SHP77 treated with DMSO at 0.1 percent for 48 hours (cell line): ENCODE results near the gene FNDC8.
"Not testable (repeated sequence)": the region's sequence is repeated elsewhere in the genome, so short reads cannot be mapped to it uniquely, and the experiment has no call there.

Experiments used
- DNase-seq: peaks from one replicate; lab custom pipeline; 2025; lab: John Stamatoyannopoulos, UW

Gene FNDC8

DNA sequence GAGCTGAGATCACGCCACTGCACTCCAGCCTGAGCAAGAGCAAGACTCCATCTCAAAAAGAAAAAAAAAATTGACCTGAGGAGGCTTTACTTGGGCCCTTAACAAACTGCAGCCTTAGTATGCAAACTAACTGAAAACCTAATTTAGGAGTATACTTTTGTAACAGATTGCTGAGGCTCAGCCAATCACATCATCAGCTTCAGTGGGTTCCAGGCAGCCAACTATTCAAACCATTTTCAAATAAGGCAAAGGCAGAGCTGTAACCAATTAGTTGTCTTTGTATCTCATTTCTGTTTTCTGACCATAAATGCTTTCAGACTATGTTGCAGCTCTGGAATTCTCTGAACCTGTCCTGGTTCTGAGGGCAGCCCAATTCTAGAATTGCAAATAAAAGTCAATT lies 25.7 kb upstream of the FNDC8 start:
- DNase-seq: no peak

GRCh38 chr17:35097776-35098175 lies 23.6 kb upstream of the FNDC8 start:
- DNase-seq: no peak

- no peak for DNase-seq
Measured at GRCh38 chr17:35099908-35100307, 21.5 kb upstream of the FNDC8 start.

- no peak for DNase-seq
Measured at GRCh38 chr17:35101036-35101435, 20.4 kb upstream of the FNDC8 start.

DNA sequence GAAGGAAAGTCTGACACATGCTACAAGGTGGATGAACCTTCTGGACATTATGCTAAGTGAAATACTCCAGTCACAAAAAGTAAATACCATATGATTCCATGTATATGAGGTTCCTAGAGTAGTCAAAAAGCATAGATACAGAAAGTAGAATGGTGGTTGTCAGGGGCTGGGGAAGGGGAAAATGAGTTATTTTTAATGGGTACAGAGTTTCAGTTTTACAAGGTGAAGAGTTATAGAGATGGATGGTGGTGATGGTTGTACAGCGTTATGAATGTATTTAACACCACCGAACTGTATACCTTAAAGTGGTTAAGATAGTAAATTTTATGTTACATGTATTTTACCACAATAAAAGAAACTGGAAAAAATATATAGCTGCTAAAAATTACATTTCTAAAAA lies 19.7 kb upstream of the FNDC8 start:
- DNase-seq: no peak

GRCh38 chr17:35103271-35103670 lies 18.1 kb upstream of the FNDC8 start:
- DNase-seq: no peak

GRCh38 chr17:35104844-35105450 lies 16.5 kb upstream of the FNDC8 start:
- no peak for DNase-seq

DNA sequence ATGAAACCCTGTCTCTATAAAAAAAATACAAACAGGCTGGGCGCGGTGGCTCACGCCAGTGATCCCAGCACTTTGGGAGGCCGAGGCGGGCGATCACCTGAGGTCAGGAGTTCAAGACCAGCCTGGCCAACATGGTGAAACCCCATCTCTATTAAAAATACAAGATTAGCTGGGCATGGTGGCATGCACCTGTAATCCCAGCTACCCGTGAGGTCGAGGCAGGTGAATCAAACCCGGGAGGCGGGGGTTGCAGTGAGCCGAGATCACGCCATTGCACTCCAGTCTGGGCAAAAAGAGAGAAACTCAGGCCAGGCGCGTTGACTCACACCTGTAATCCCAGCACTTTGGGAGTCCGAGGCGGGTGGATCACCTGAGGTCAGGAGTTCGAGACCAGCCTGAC lies 10.6 kb upstream of the FNDC8 start:
- DNase-seq: not testable (repeated sequence)

GRCh38 chr17:35116845-35117244 lies 4.6 kb upstream of the FNDC8 start:
- DNase-seq: no peak

DNA sequence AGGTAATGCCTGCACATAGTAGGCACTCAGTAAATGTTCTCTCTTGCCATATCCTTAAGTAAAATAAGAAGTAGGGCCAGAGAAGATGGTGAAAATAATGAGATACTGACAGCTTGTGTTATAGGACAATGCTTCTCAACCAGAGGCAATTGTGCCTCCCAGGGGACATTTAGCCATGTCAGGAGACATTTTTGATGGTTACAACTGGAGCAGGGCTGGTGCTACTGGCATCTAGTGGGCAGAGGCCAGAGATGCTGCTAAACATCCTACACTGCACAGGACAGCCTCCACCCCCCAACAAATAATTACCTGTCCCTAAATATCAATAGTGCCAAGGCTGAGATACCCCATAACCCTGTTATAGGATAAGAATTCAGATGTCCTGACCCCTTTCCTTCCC lies 3.4 kb upstream of the FNDC8 start:
- no peak for DNase-seq

- peak; percentile 43 for DNase-seq
Measured at GRCh38 chr17:35119370-35120165, 1.8 kb upstream of the FNDC8 start, which contains the start of gene RAD51D. Gene RAD51D (minus strand): TSS chr17:35119860. CDS start chr17:35119613, 247 bp downstream.

DNA sequence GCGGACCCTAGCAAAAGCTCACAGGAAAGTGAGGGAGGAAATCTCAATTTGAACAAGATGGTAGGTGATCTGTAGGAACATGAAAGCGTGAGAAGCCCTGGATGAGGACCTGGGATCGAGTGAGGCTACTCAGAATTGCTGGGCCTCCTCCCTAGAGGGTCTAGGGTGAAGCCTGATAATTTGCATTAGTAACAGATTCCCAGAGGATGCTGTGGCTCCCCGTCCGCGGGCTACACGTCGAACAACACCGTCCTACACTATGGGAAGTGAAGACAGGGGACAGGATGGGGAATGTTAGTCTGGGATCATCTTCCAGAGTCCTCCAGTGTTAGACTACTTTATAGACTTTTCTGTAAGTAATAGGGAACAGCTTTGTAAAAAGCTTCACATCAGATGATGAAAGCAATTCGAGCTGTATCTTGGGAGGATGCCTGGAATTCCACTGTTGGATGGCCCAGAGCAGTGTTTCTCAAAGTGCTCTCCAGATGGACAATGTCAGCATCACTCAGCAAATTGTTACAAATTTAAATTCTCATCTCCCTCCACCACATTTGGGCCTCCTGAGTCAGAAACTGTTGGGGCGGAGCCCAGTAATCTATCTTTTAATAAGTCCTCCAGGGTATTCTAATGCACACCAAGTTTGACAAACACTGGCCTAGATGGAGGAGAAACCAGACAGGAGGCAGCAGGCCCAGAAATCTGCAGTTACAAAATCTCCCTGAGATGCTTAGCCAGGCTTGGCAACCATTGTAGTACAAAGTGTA lies 6.5 kb downstream of the FNDC8 start:
- DNase-seq: no peak

DNA sequence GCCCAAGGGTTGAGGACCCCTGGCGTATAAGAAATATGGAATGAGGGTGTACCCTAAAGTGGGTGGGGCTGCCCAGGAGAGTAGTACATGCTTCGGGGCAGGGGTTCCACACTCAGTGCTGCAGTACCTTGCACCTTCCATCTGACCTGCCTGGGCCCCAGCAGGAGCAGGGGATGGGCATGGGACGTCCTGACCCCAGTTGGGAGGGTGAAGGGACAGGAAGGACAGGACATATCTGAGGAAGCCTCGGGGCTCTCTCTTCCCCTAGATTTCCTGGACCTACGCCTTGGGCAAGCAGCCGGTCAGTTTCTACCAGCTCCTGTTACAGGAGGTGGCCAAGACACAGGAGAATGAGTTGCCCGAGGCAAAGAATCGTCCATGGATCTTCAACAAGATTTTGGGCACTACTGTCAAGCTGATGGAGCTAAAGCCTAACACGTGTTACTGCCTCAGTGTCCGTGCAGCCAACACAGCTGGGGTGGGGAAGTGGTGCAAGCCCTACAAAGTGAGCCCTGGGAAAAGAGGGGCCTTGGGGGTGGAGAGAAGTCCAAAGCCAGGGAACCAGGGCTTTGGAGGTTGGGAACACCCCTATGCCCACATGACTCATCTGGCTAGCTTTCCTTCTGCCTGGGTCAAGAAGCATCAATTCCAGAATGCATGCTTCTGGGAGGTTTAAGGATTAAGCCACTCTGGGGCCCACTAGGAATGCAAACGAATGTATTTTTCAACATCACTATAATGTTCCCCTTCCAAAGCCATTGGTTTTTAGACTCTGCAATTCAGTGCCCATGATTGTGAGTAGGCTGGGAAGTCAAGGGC lies 7.9 kb downstream of the FNDC8 start:
- DNase-seq: no peak

- no peak for DNase-seq
Measured at GRCh38 chr17:35129973-35130351, 8.5 kb downstream of the FNDC8 start.

DNA sequence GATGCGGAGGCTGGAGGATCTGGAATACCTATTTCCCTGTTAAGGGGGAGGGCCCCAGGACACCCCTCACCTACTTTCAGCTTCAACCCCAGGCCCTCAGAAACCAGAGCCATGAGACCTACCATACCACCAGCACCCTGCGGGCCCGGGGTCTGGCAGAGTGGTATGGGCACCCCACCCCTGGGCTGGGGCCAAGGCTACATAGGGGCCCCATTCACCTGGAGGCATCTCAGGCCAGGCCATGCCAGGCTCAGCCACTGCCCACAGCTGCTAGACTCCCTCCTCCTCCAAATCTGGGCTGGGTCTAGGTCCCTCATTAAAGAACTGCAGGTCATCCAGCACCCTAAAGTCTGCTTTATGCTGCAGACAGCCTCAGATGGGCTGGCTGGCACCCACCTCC lies 9.0 kb downstream of the FNDC8 start:
- no peak for DNase-seq

GRCh38 chr17:35132099-35132498 lies 10.7 kb downstream of the FNDC8 start:
- DNase-seq: no peak

- no peak for DNase-seq
Measured at GRCh38 chr17:35132816-35133550, 11.6 kb downstream of the FNDC8 start.

DNA sequence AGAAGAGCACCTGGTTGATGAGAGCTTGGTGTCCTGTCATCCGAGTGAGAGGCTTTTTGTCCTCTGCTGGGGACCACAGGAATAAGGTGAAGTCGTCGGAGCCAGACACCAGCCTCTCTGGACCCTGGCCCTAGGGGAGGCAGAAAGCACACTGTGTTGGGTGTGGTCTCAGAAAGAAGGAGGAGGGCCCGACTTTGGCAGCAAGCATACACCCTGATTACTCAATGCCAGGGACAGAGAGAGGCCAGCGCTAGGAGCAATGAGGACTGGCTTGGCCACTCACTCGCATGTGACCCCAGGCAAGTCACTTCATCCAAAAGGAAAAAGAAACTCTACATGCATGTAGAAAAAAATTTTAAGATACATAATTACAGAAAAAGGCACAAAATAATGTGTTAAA lies 13.9 kb downstream of the FNDC8 start:
- no peak for DNase-seq

DNA sequence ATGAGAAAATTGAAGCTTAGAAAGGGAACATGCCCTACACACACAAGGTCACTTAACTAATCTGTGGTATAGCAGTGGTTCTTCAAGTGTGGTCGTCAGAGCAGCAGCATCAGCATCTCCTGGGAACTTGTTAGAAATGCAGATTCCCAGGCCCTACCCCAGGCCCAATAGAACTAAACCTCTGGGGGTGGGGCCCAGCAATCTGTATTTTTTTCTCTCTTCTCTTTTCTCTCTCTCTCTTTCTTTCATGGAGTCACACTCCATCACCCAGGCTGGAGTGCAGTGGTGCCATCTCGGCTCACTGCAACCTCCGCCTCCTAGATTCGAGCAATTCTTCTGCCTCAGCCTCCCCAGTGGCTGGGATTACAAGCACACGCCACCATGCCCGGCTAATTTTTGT lies 16.8 kb downstream of the FNDC8 start:
- DNase-seq: no peak

- peak; percentile 45 for DNase-seq
Measured at GRCh38 chr17:35141681-35142466, 20.5 kb downstream of the FNDC8 start, which contains the start of gene NLE1. Gene NLE1 (minus strand): TSS chr17:35142303. CDS start chr17:35142275, 28 bp downstream.

GRCh38 chr17:35142467-35142796 lies 21.0 kb downstream of the FNDC8 start:
- DNase-seq: no peak
